Ascending aorta (tissue), 2 donors: ENCODE results near the gene DUS1L. TPM values are rescaled to one million over a fixed set of nuclear protein-coding genes. Genes with fewer than 3 reads are reported as not detected.

Source experiments
- DNase-seq, 2 donors: peaks; one replicate each; pipeline ENCODE4 v3.0.0-alpha.2; 2019; ENCODE audit warnings: low spot score in 2 of 2
- H3K27ac ChIP-seq, 2 donors: fragments of 200-600 bp; sonication (generic); one replicate each; pipeline ENCODE4 v1.5.1; 2016 to 2017; ENCODE audit warnings: mild to moderate bottlenecking in 1 of 2
- H3K27me3 ChIP-seq: fragments of 200-600 bp; sonication (generic); one replicate; pipeline ENCODE4 v1.5.1; 2017
- H3K36me3 ChIP-seq, 2 donors: fragments of 200-600 bp; sonication (generic); one replicate each; pipeline ENCODE4 v1.5.1; 2016
- H3K4me1 ChIP-seq, 2 donors: fragments of 200-600 bp; sonication (generic); one replicate each; pipeline ENCODE4 v1.5.1; 2016 to 2017; ENCODE audit warnings: mild to moderate bottlenecking in 1 of 2
- H3K4me3 ChIP-seq, 2 donors: fragments of 200-600 bp; sonication (generic); one replicate each; pipeline ENCODE4 v1.5.1; 2016 to 2017; ENCODE audit warnings: mild to moderate bottlenecking in 1 of 2
- H3K9me3 ChIP-seq, 2 donors: fragments of 200-600 bp; sonication (generic); one replicate each; pipeline ENCODE4 v1.5.1; 2016
- CTCF ChIP-seq, 3 experiments: fragments of 200-600 bp in 2 of 3; fragments of 450-650 bp in 1 of 3; sonication (generic) in 2 of 3; IDR thresholded peaks; one replicate each; pipeline ENCODE4 v1.5.1; 2016 to 2019; ENCODE audit warnings: antibody characterized with exemption in 3 of 3, mild to moderate bottlenecking in 1 of 3, moderate library complexity in 1 of 3
- intact Hi-C: fragments of 100-400 bp; cut with DNase I; formaldehyde crosslinking; loops from one replicate; pipeline ENCODE4 v1.15.1; 2023
- total RNA-seq: library from RNA; depleted of rRNA; stranded (reverse); fragments of >200 nt; gene quantifications from one replicate; pipeline ENCODE4 v1.1.0, GENCODE V29; 2016

Gene DUS1L
- total RNA-seq, 1 donor from 2014 or later = 111 TPM

- DNase-seq = no peak
- no peak overlapping the region for H3K27ac ChIP-seq
- no peak for TF ChIP-seq CTCF (IDR thresholded peaks at IDR 0.05)
Measured at GRCh38 chr17:82108038-82108437, 42.4 kb upstream of the DUS1L start.

DNA sequence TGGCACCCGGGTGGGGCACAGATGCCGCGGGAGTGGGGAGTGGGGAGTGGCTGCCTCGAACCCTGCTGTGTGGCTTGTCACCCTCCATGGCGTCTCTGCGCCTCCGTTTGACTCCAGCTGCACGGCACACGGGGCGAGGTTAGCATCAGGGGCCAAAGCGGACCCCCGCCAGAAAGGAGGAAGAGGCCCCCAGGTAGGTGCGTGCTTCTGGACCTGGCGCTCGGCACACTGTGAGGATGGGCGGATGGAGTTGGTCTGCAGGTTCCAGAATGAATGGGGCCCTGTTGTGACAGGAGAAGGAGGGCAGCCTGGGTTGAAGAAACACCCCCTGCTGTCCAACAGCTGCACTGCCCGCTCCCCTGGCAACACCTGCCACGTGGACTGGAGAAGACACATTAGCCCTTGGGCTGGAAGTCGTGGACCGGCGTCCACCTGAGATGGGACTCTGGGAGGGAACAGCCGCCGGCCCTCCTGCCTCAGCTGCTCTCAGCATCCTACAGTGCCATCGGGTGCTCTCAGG is 41.8 kb upstream of the DUS1L start:
- peak in 1 of 3 experiments; percentile 11 for TF ChIP-seq CTCF (IDR thresholded peaks at IDR 0.05)
- H3K4me3 ChIP-seq = no peak overlapping the region
- H3K27ac ChIP-seq = peak overlapping the region in 1 of 2 donors; percentile 71
- no peak for DNase-seq
- H3K9me3 ChIP-seq = no peaks in the 10 kb centered on the region
- intact Hi-C loops = no loop called here
- peaks cover 2 to 3% of the 10 kb centered on the region in 2 donors for H3K36me3 ChIP-seq
- H3K27me3 ChIP-seq = no peaks in the 10 kb centered on the region
- H3K4me1 ChIP-seq = peaks cover 13 to 16% of the 10 kb centered on the region in 2 donors

More at GRCh38 chr17:82108038-82108437, 42.4 kb upstream of the DUS1L start:
- Histone ChIP-seq H3K27me3 (no peaks in the 10 kb centered on the region), H3K4me1 (peaks cover 13 to 16% of the 10 kb centered on the region in 2 donors), H3K36me3 (peaks cover 3 to 9% of the 10 kb centered on the region in 2 donors), H3K4me3 (no peak overlapping the region), H3K9me3 (no peaks in the 10 kb centered on the region)
- intact Hi-C loops = no loop called here

- H3K27ac ChIP-seq = peak overlapping the region; percentile 71 to 74
- H3K4me1 ChIP-seq = peaks cover 13 to 16% of the 10 kb centered on the region in 2 donors
- no peaks in the 10 kb centered on the region for H3K9me3 ChIP-seq
- no peak for DNase-seq
- H3K27me3 ChIP-seq = no peaks in the 10 kb centered on the region
- intact Hi-C loops = no loop called here
- no peak for TF ChIP-seq CTCF (IDR thresholded peaks at IDR 0.05)
- H3K36me3 ChIP-seq = no peaks in the 10 kb centered on the region
- peak overlapping the region in 1 of 2 donors; percentile 20 for H3K4me3 ChIP-seq
Measured at GRCh38 chr17:82106688-82107305, 41.2 kb upstream of the DUS1L start.

DNA sequence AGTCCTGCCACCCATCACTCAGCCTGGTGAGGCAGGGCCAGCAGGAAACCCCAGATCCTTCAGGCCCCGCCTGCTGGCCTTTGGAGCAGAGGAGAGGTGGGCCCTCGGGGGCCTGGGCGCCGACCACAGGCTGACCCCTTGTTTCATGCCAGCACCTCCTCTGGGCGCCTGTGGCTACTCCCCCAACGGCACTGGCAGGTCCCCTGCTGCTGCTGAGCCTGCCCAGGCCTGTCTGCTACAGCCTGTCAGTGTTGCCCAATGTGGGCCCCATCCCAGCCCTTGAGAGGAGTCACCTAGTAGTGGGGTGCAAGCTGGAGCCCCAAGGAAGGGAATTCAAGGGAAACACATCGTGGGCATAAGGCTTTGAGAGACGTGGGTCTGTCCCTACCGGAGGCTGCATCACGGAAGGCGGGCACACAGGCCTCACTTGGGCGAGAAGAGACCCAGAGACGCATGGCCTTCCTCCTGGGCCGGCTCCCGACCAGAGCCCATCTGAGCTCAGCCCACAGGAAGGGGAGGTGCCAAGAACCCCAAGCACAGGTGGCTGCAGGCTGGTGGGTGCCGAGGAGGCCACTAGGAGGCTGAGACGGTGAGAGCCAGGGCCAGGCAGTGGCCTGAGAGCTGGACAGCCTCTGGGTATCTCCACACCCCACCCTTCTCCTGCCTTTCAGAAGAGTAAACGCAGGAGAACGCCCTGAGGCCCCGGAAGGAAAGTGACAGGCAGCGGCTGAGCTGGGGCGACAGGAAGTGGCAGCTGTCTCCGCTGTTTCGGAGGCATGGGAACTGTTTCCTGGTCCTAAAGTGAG is 40.5 kb upstream of the DUS1L start:
- Histone ChIP-seq H3K36me3 (no peaks in the 10 kb centered on the region), H3K4me3 (peak overlapping the region in 1 of 2 donors; percentile 20), H3K9me3 (no peaks in the 10 kb centered on the region), H3K27ac (peak overlapping the region; percentile 71 to 74), H3K27me3 (no peaks in the 10 kb centered on the region), H3K4me1 (peaks cover 13 to 16% of the 10 kb centered on the region in 2 donors)
- peak in 1 of 3 experiments; percentile 8 for TF ChIP-seq CTCF (IDR thresholded peaks at IDR 0.05)
- intact Hi-C loops = no loop called here
- DNase-seq = no peak

- intact Hi-C loops = no loop called here
- Histone ChIP-seq H3K27me3 (no peaks in the 10 kb centered on the region), H3K4me3 (no peak overlapping the region), H3K9me3 (no peaks in the 10 kb centered on the region), H3K36me3 (no peaks in the 10 kb centered on the region), H3K27ac (peak overlapping the region; percentile 71 to 74), H3K4me1 (peaks cover 13 to 16% of the 10 kb centered on the region in 2 donors)
- no peak for TF ChIP-seq CTCF (IDR thresholded peaks at IDR 0.05)
- no peak for DNase-seq
Measured at GRCh38 chr17:82105417-82105881, 39.8 kb upstream of the DUS1L start.
